ENCODE results near the gene ADH7.
"Not testable (repeated sequence)": the region's sequence is repeated elsewhere in the genome, so short reads cannot be mapped to it uniquely, and the experiment has no call there.

The ADH7 gene

GRCh38 chr4:99430106-99430505 lies 5.0 kb downstream of the ADH7 start:
- no peak overlapping the region for H2BK5ac ChIP-seq (ENCODE audit: low read depth, low read length, poor library complexity)
- H4K12ac ChIP-seq (ENCODE audit: low read depth, low read length) = no peak overlapping the region
- no peak overlapping the region for H2BK120ac ChIP-seq (ENCODE audit: insufficient read depth, low read length, poor library complexity)
- no peak overlapping the region for H2AFZ ChIP-seq (ENCODE audit: insufficient read depth, low read length, poor library complexity)
- no peak overlapping the region for H2AK5ac ChIP-seq (ENCODE audit: low read length)
- no peak overlapping the region for H3K27ac ChIP-seq (ENCODE audit: low read depth, low read length)
- H3K79me2 ChIP-seq (ENCODE audit: control insufficient read depth, insufficient read depth, low read length, poor library complexity) = no peaks in the 10 kb centered on the region
- no peaks in the 10 kb centered on the region for H3K79me1 ChIP-seq (ENCODE audit: low read length)
- H3K9me3 ChIP-seq (ENCODE audit: insufficient read depth, low read depth, low read length) = no peaks in the 10 kb centered on the region
- DNase-seq = no peak
- no peak overlapping the region for H4K8ac ChIP-seq (ENCODE audit: low read depth, low read length)
- H3K4me2 ChIP-seq (ENCODE audit: low read length) = no peak overlapping the region
- no peak overlapping the region for H4K91ac ChIP-seq (ENCODE audit: low read depth, low read length)
- no peaks in the 10 kb centered on the region for H3K4me1 ChIP-seq (ENCODE audit: control insufficient read depth in 1 of 2, insufficient read depth in 2 of 2, low read length in 2 of 2)
- H3K36me3 ChIP-seq (ENCODE audit: control insufficient read depth in 1 of 2, insufficient read depth in 2 of 2, low read length in 2 of 2) = no peaks in the 10 kb centered on the region
- H2BK12ac ChIP-seq (ENCODE audit: low read length) = no peak overlapping the region
- no peak overlapping the region for H3K18ac ChIP-seq (ENCODE audit: low read length)
- H3K9ac ChIP-seq (ENCODE audit: low read length) = no peak overlapping the region
- H3K4me3 ChIP-seq (ENCODE audit: low read depth, low read length) = no peak overlapping the region
- H3K14ac ChIP-seq (ENCODE audit: low read length) = no peak overlapping the region
- H3K27me3 ChIP-seq (ENCODE audit: insufficient read depth, low read length) = no peaks in the 10 kb centered on the region
- H3K23ac ChIP-seq (ENCODE audit: low read length) = no peak overlapping the region
- H3K4ac ChIP-seq (ENCODE audit: low read depth, low read length) = no peak overlapping the region

DNA sequence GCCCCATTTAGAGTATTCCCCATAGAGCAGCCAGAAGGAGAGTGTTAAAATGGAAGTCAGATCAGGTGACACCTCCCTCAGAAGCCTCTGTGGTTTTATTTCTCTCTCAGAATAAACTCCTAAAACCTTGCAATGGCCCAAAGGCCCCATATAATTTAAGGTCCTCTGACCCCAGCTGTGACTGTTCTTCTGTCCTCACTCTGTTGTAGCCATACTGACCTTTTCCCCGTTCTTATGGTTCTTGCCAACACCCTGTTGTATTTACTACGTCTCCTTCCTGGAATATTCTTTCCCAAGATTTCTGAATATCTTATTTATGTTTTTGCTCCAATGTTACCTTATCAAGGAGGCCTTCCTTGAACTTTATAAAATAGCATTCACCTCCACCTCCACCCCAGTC lies 18.0 kb downstream of the ADH7 start:
- H4K91ac ChIP-seq (ENCODE audit: low read depth, low read length) = no peak overlapping the region
- WGBS (ENCODE audit: extremely low coverage, insufficient coverage, insufficient read length) = no CpG with 5 or more reads among the region's 2 CpGs
- no peaks in the 10 kb centered on the region for H3K4me1 ChIP-seq (ENCODE audit: control insufficient read depth in 1 of 2, insufficient read depth in 2 of 2, low read length in 2 of 2)
- H3K9me3 ChIP-seq (ENCODE audit: insufficient read depth, low read depth, low read length) = no peaks in the 10 kb centered on the region
- H2BK12ac ChIP-seq (ENCODE audit: low read length) = no peak overlapping the region
- H2AFZ ChIP-seq (ENCODE audit: insufficient read depth, low read length, poor library complexity) = no peak overlapping the region
- H3K79me2 ChIP-seq (ENCODE audit: control insufficient read depth, insufficient read depth, low read length, poor library complexity) = no peaks in the 10 kb centered on the region
- no peak overlapping the region for H3K4me3 ChIP-seq (ENCODE audit: low read depth, low read length)
- no peak overlapping the region for H4K12ac ChIP-seq (ENCODE audit: low read depth, low read length)
- no peak overlapping the region for H3K23ac ChIP-seq (ENCODE audit: low read length)
- no peak overlapping the region for H3K9ac ChIP-seq (ENCODE audit: low read length)
- no peak for DNase-seq
- no peak overlapping the region for H3K27ac ChIP-seq (ENCODE audit: low read depth, low read length)
- no peak overlapping the region for H3K18ac ChIP-seq (ENCODE audit: low read length)
- no peak overlapping the region for H2BK5ac ChIP-seq (ENCODE audit: low read depth, low read length, poor library complexity)
- no peaks in the 10 kb centered on the region for H3K79me1 ChIP-seq (ENCODE audit: low read length)
- H3K4me2 ChIP-seq (ENCODE audit: low read length) = no peak overlapping the region
- no peak overlapping the region for H2AK5ac ChIP-seq (ENCODE audit: low read length)
- H3K14ac ChIP-seq (ENCODE audit: low read length) = no peak overlapping the region
- H4K8ac ChIP-seq (ENCODE audit: low read depth, low read length) = no peak overlapping the region
- H3K27me3 ChIP-seq (ENCODE audit: insufficient read depth, low read length) = no peaks in the 10 kb centered on the region
- H3K4ac ChIP-seq (ENCODE audit: low read depth, low read length) = no peak overlapping the region
- H3K36me3 ChIP-seq (ENCODE audit: control insufficient read depth in 1 of 2, insufficient read depth in 2 of 2, low read length in 2 of 2) = no peaks in the 10 kb centered on the region
- no peak overlapping the region for H2BK120ac ChIP-seq (ENCODE audit: insufficient read depth, low read length, poor library complexity)

- H3K27ac ChIP-seq (ENCODE audit: low read depth, low read length); H3K23ac ChIP-seq (ENCODE audit: low read length); H3K27me3 ChIP-seq (ENCODE audit: insufficient read depth, low read length); H3K14ac ChIP-seq (ENCODE audit: low read length); H3K4ac ChIP-seq (ENCODE audit: low read depth, low read length); H4K8ac ChIP-seq (ENCODE audit: low read depth, low read length); H2BK12ac ChIP-seq (ENCODE audit: low read length); H3K36me3 ChIP-seq (ENCODE audit: control insufficient read depth in 1 of 2, insufficient read depth in 2 of 2, low read length in 2 of 2); H4K12ac ChIP-seq (ENCODE audit: low read depth, low read length); H3K9me3 ChIP-seq (ENCODE audit: insufficient read depth, low read depth, low read length); H2BK5ac ChIP-seq (ENCODE audit: low read depth, low read length, poor library complexity); H2AK5ac ChIP-seq (ENCODE audit: low read length); H3K18ac ChIP-seq (ENCODE audit: low read length); H2AFZ ChIP-seq (ENCODE audit: insufficient read depth, low read length, poor library complexity); H3K9ac ChIP-seq (ENCODE audit: low read length); H2BK120ac ChIP-seq (ENCODE audit: insufficient read depth, low read length, poor library complexity); H3K4me2 ChIP-seq (ENCODE audit: low read length); H4K91ac ChIP-seq (ENCODE audit: low read depth, low read length); H3K4me1 ChIP-seq (ENCODE audit: control insufficient read depth in 1 of 2, insufficient read depth in 2 of 2, low read length in 2 of 2); H3K79me2 ChIP-seq (ENCODE audit: control insufficient read depth, insufficient read depth, low read length, poor library complexity); H3K79me1 ChIP-seq (ENCODE audit: low read length); H3K4me3 ChIP-seq (ENCODE audit: low read depth, low read length): not testable (repeated sequence)
- no CpG with 5 or more reads among the region's 8 CpGs for WGBS (ENCODE audit: extremely low coverage, insufficient coverage, insufficient read length)
- peak in 1 of 2 donors; percentile 6 for DNase-seq
These were observed 19.4 kb downstream of the ADH7 start for GRCh38 chr4:99415762-99416161.

GRCh38 chr4:99414902-99415301 lies 20.2 kb downstream of the ADH7 start:
- DNase-seq; H3K9ac ChIP-seq (ENCODE audit: low read length); H4K91ac ChIP-seq (ENCODE audit: low read depth, low read length); H3K4ac ChIP-seq (ENCODE audit: low read depth, low read length); H3K14ac ChIP-seq (ENCODE audit: low read length); H2AK5ac ChIP-seq (ENCODE audit: low read length); H3K4me1 ChIP-seq (ENCODE audit: control insufficient read depth in 1 of 2, insufficient read depth in 2 of 2, low read length in 2 of 2); H3K9me3 ChIP-seq (ENCODE audit: insufficient read depth, low read depth, low read length); H3K4me2 ChIP-seq (ENCODE audit: low read length); H3K27ac ChIP-seq (ENCODE audit: low read depth, low read length); H3K23ac ChIP-seq (ENCODE audit: low read length); H2BK12ac ChIP-seq (ENCODE audit: low read length); H3K27me3 ChIP-seq (ENCODE audit: insufficient read depth, low read length); H3K36me3 ChIP-seq (ENCODE audit: control insufficient read depth in 1 of 2, insufficient read depth in 2 of 2, low read length in 2 of 2); H3K79me2 ChIP-seq (ENCODE audit: control insufficient read depth, insufficient read depth, low read length, poor library complexity); H4K8ac ChIP-seq (ENCODE audit: low read depth, low read length); H2AFZ ChIP-seq (ENCODE audit: insufficient read depth, low read length, poor library complexity); H2BK120ac ChIP-seq (ENCODE audit: insufficient read depth, low read length, poor library complexity); H3K79me1 ChIP-seq (ENCODE audit: low read length); H3K4me3 ChIP-seq (ENCODE audit: low read depth, low read length); H4K12ac ChIP-seq (ENCODE audit: low read depth, low read length); H3K18ac ChIP-seq (ENCODE audit: low read length); H2BK5ac ChIP-seq (ENCODE audit: low read depth, low read length, poor library complexity): not testable (repeated sequence)
- no CpG with 5 or more reads among the region's 3 CpGs for WGBS (ENCODE audit: extremely low coverage, insufficient coverage, insufficient read length)

DNA sequence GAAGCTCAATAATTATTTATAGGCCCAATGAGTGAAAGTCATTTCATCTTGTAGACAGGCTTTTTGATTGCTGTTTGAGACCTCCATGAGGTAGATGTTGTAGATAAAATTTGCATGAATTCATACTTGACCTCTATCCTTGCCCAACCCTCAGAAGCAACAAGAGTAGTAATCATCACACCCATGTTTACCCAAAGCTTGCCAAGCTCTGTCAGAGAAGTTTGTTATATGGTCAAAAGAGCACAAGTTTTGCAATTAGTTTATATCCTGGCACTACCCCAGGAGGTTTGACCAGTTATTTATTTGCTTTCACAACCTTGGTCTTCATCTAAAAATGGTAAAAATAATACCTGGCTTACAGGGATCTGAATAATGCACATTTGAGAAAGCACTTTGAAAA lies 20.7 kb downstream of the ADH7 start:
- H3K4me2 ChIP-seq (ENCODE audit: low read length) = no peak overlapping the region
- H3K79me2 ChIP-seq (ENCODE audit: control insufficient read depth, insufficient read depth, low read length, poor library complexity) = no peaks in the 10 kb centered on the region
- no peak overlapping the region for H3K23ac ChIP-seq (ENCODE audit: low read length)
- no peak overlapping the region for H2BK120ac ChIP-seq (ENCODE audit: insufficient read depth, low read length, poor library complexity)
- H3K4ac ChIP-seq (ENCODE audit: low read depth, low read length) = no peak overlapping the region
- H4K8ac ChIP-seq (ENCODE audit: low read depth, low read length) = no peak overlapping the region
- H4K12ac ChIP-seq (ENCODE audit: low read depth, low read length) = no peak overlapping the region
- H3K27me3 ChIP-seq (ENCODE audit: insufficient read depth, low read length) = no peaks in the 10 kb centered on the region
- H4K91ac ChIP-seq (ENCODE audit: low read depth, low read length) = no peak overlapping the region
- H3K9ac ChIP-seq (ENCODE audit: low read length) = no peak overlapping the region
- no peak overlapping the region for H2AFZ ChIP-seq (ENCODE audit: insufficient read depth, low read length, poor library complexity)
- H3K9me3 ChIP-seq (ENCODE audit: insufficient read depth, low read depth, low read length) = no peaks in the 10 kb centered on the region
- no peak overlapping the region for H3K18ac ChIP-seq (ENCODE audit: low read length)
- H2BK12ac ChIP-seq (ENCODE audit: low read length) = no peak overlapping the region
- H3K27ac ChIP-seq (ENCODE audit: low read depth, low read length) = no peak overlapping the region
- DNase-seq = no peak
- no peaks in the 10 kb centered on the region for H3K36me3 ChIP-seq (ENCODE audit: control insufficient read depth in 1 of 2, insufficient read depth in 2 of 2, low read length in 2 of 2)
- H3K79me1 ChIP-seq (ENCODE audit: low read length) = no peaks in the 10 kb centered on the region
- no peaks in the 10 kb centered on the region for H3K4me1 ChIP-seq (ENCODE audit: control insufficient read depth in 1 of 2, insufficient read depth in 2 of 2, low read length in 2 of 2)
- H2BK5ac ChIP-seq (ENCODE audit: low read depth, low read length, poor library complexity) = no peak overlapping the region
- no peak overlapping the region for H3K4me3 ChIP-seq (ENCODE audit: low read depth, low read length)
- H2AK5ac ChIP-seq (ENCODE audit: low read length) = no peak overlapping the region
- no peak overlapping the region for H3K14ac ChIP-seq (ENCODE audit: low read length)

Data from trophoblast cell (in vitro differentiated cells and primary cell).